Caco-2 (cell line): Measurements from ENCODE around the gene SLC39A10. TPM values are rescaled to one million over a fixed set of nuclear protein-coding genes. Genes with fewer than 3 reads are reported as not detected.

Experiments used
- BruUV-seq: library from RNA; stranded (reverse); fragments of 400-500 nt; replicated peaks from 2 replicates; lab custom pipeline; 2021; lab: Mats Ljungman, UMichigan
- CTCF ChIA-PET: fragments of 300-600 bp; sonication (Branson Sonifier 250); formaldehyde crosslinking; loops from one replicate; lab custom pipeline; 2022; ENCODE audit warnings: antibody characterized with exemption; lab: Charles Lee
- POLR2A ChIA-PET: fragments of 300-600 bp; sonication (Branson Sonifier 250); formaldehyde crosslinking; loops from one replicate; lab custom pipeline; 2022; ENCODE audit warnings: antibody characterized with exemption; lab: Charles Lee
- DNase-seq, 2 experiments: peaks; one replicate each; pipeline versions ENCODE4 v3.0.0 to v3.0.0-alpha.2; 2020 to 2022
- H3K27me3 ChIP-seq: replicated peaks from 2 replicates; pipeline ENCODE4 v1.6.0; 2011; ENCODE audit warnings: low read length; ENCODE audit not compliant: control insufficient read depth, insufficient read depth
- H3K36me3 ChIP-seq: 2 replicates; pipeline ENCODE4 v1.5.1; 2011; ENCODE audit warnings: low read length; ENCODE audit not compliant: control insufficient read depth, insufficient read depth
- H3K4me1 ChIP-seq: fragments of 250-450 bp; sonication (Bioruptor Pico); 2 replicates; pipeline ENCODE4 v1.5.1; 2020; ENCODE audit warnings: mild to moderate bottlenecking
- H3K4me3 ChIP-seq: 2 replicates; pipeline ENCODE4 v1.5.1; 2011; ENCODE audit warnings: low read depth, mild to moderate bottlenecking, control low read depth, low read length
- H3K9me3 ChIP-seq: fragments of 250-450 bp; sonication (Bioruptor Pico); 2 replicates; pipeline ENCODE4 v1.5.1; 2020; ENCODE audit warnings: mild to moderate bottlenecking, moderate library complexity
- H3K27ac Mint-ChIP-seq: one replicate; pipeline ENCODE4 v1.8.0; 2022; ENCODE audit warnings: mixed read lengths; ENCODE audit not compliant: unreplicated experiment
- H3K27me3 Mint-ChIP-seq: one replicate; pipeline ENCODE4 v1.8.0; 2022; ENCODE audit warnings: mixed read lengths; ENCODE audit not compliant: insufficient read depth, unreplicated experiment
- H3K36me3 Mint-ChIP-seq: one replicate; pipeline ENCODE4 v1.8.0; 2022; ENCODE audit warnings: mild to moderate bottlenecking, mixed read lengths; ENCODE audit not compliant: insufficient read depth, unreplicated experiment
- H3K4me1 Mint-ChIP-seq: one replicate; pipeline ENCODE4 v1.8.0; 2022; ENCODE audit warnings: low read depth, mixed read lengths; ENCODE audit not compliant: unreplicated experiment
- H3K4me3 Mint-ChIP-seq: one replicate; pipeline ENCODE4 v1.8.0; 2022; ENCODE audit warnings: mild to moderate bottlenecking, moderate library complexity, mixed read lengths; ENCODE audit not compliant: unreplicated experiment
- H3K9me3 Mint-ChIP-seq: one replicate; pipeline ENCODE4 v1.8.0; 2022; ENCODE audit warnings: mixed read lengths; ENCODE audit not compliant: unreplicated experiment
- intact Hi-C: fragments of 100-400 bp; cut with micrococcal nuclease; formaldehyde crosslinking; loops from one replicate; pipeline ENCODE4 v1.10.0; 2022; ENCODE audit not compliant: unreplicated experiment
- total RNA-seq: library from RNA; stranded (reverse); gene quantifications from 2 replicates; pipeline ENCODE4 v1.2.3, GENCODE V29; 2022
- TF ChIP-seq, protein P1 (sequence below), 2 experiments: fragments of 200-600 bp in 1 of 2; IDR thresholded peaks; 1 replicate in 1 of 2; 2 replicates in 1 of 2; pipeline versions ENCODE4 v1.5.1 to v1.8.0; 2011 to 2022; ENCODE audit warnings: antibody characterized with exemption in 1 of 2, control low read depth in 1 of 2, inconsistent platforms in 1 of 2, low read depth in 1 of 2, low read length in 1 of 2, mild to moderate bottlenecking in 1 of 2, moderate library complexity in 1 of 2; ENCODE audit not compliant: insufficient read depth in 1 of 2, severe bottlenecking in 1 of 2, unreplicated experiment in 1 of 2

SLC39A10 gene
- total RNA-seq, 1 experiment from 2014 or later = 45.5 TPM

- Histone ChIP-seq H3K9me3 (no peaks in the 10 kb centered on the region), H3K36me3 (no peaks in the 10 kb centered on the region; the same call in 1 of the 2 replicates), H3K4me1 (no peaks in the 10 kb centered on the region), H3K4me3 (no peak overlapping the region), H3K27me3 (no peaks in the 10 kb centered on the region)
- CTCF ChIA-PET = no interaction called here
- TF ChIP-seq, protein P1, sequence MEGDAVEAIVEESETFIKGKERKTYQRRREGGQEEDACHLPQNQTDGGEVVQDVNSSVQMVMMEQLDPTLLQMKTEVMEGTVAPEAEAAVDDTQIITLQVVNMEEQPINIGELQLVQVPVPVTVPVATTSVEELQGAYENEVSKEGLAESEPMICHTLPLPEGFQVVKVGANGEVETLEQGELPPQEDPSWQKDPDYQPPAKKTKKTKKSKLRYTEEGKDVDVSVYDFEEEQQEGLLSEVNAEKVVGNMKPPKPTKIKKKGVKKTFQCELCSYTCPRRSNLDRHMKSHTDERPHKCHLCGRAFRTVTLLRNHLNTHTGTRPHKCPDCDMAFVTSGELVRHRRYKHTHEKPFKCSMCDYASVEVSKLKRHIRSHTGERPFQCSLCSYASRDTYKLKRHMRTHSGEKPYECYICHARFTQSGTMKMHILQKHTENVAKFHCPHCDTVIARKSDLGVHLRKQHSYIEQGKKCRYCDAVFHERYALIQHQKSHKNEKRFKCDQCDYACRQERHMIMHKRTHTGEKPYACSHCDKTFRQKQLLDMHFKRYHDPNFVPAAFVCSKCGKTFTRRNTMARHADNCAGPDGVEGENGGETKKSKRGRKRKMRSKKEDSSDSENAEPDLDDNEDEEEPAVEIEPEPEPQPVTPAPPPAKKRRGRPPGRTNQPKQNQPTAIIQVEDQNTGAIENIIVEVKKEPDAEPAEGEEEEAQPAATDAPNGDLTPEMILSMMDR (IDR thresholded peaks at IDR 0.05; ENCODE audit: insufficient read depth in 1 of 2, low read depth in 1 of 2, low read length in 1 of 2, severe bottlenecking in 1 of 2, unreplicated experiment in 1 of 2) = no peak
- Mint-ChIP-seq H3K36me3 (no peaks in the 10 kb centered on the region), H3K27ac (no peak overlapping the region), H3K9me3 (no peaks in the 10 kb centered on the region), H3K4me3 (no peak overlapping the region), H3K4me1 (peaks cover under 1% of the 10 kb centered on the region), H3K27me3 (no peaks in the 10 kb centered on the region)
- no TSS peak for BruUV-seq
- intact Hi-C loops = no loop called here
- no peak for DNase-seq
- POLR2A ChIA-PET = no interaction called here
Measured at GRCh38 chr2:195671563-195671962, 14.5 kb downstream of the SLC39A10 start.

GRCh38 chr2:195672674-195673073 is 15.6 kb downstream of the SLC39A10 start:
- ChIA-PET POLR2A (no interaction called here), CTCF (interaction anchor here (0.9 to 1.4 kb wide), 2 partner anchors 12 to 16 kb away, joined by 4 to 9 read pairs; partner anchors contain the start of gene SLC39A10)
- Mint-ChIP-seq H3K27ac (no peak overlapping the region), H3K4me3 (no peak overlapping the region), H3K36me3 (no peaks in the 10 kb centered on the region), H3K9me3 (no peaks in the 10 kb centered on the region), H3K27me3 (no peaks in the 10 kb centered on the region), H3K4me1 (peaks cover 6% of the 10 kb centered on the region)
- Histone ChIP-seq H3K4me1 (no peaks in the 10 kb centered on the region), H3K4me3 (no peak overlapping the region), H3K36me3 (no peaks in the 10 kb centered on the region; the same call in 1 of the 2 replicates), H3K27me3 (no peaks in the 10 kb centered on the region), H3K9me3 (no peaks in the 10 kb centered on the region)
- BruUV-seq = no TSS peak
- DNase-seq = no peak
- intact Hi-C loops = no loop called here
- TF ChIP-seq, protein P1 (IDR thresholded peaks at IDR 0.05; ENCODE audit: insufficient read depth in 1 of 2, low read depth in 1 of 2, low read length in 1 of 2, severe bottlenecking in 1 of 2, unreplicated experiment in 1 of 2) = peak; percentile 9 to 23

GRCh38 chr2:195674491-195675221 is 17.6 kb downstream of the SLC39A10 start:
- no peak for DNase-seq
- H3K27ac Mint-ChIP-seq = no peak overlapping the region
- ChIA-PET POLR2A (no interaction called here), CTCF (interaction anchor here (0.6 kb wide), 1 partner anchor 18 kb away, joined by 4 read pairs; the partner anchor contains the start of gene SLC39A10)
- H3K9me3 ChIP-seq = no peaks in the 10 kb centered on the region
- no peaks in the 10 kb centered on the region for H3K4me1 ChIP-seq
- H3K27me3 ChIP-seq = no peaks in the 10 kb centered on the region
- H3K4me3 ChIP-seq = no peak overlapping the region
- no peak overlapping the region for H3K4me3 Mint-ChIP-seq
- no peaks in the 10 kb centered on the region for H3K27me3 Mint-ChIP-seq
- H3K36me3 ChIP-seq = no peaks in the 10 kb centered on the region; the same call in 1 of the 2 replicates
- no peaks in the 10 kb centered on the region for H3K36me3 Mint-ChIP-seq
- peaks cover 6% of the 10 kb centered on the region for H3K4me1 Mint-ChIP-seq
- no TSS peak for BruUV-seq
- H3K9me3 Mint-ChIP-seq = no peaks in the 10 kb centered on the region
- intact Hi-C loops = no loop called here
- TF ChIP-seq, protein P1 (IDR thresholded peaks at IDR 0.05; ENCODE audit: insufficient read depth in 1 of 2, low read depth in 1 of 2, low read length in 1 of 2, severe bottlenecking in 1 of 2, unreplicated experiment in 1 of 2) = no peak
